ENCODE data around the gene CD83. TPM values are rescaled to one million over a fixed set of nuclear protein-coding genes. Genes with fewer than 3 reads are reported as not detected.

Gene CD83
- polyA plus RNA-seq, 1 donor = 8.2 TPM

Other genes starting within 250 kb of the CD83 start
- 1.6 TPM for gene RNF182, start 192.8 kb upstream of the CD83 start, polyA plus RNA-seq